HEK293T (cell line): ENCODE data around the gene CYSLTR2.

Experiments
- CTCF ChIA-PET: fragments of 350-600 bp; formaldehyde crosslinking; extraction: SDS; loops from one replicate; lab custom pipeline; 2021; ENCODE audit warnings: antibody characterized with exemption, inconsistent platforms; lab: Yijun Ruan, JAX
- POLR2A ChIA-PET: fragments of 350-600 bp; formaldehyde crosslinking; extraction: SDS; loops from one replicate; lab custom pipeline; 2020; ENCODE audit warnings: antibody characterized with exemption, inconsistent platforms; lab: Yijun Ruan, JAX
- DNase-seq: peaks from one replicate; pipeline ENCODE4 v3.0.0; 2012; ENCODE audit warnings: mixed read lengths; ENCODE audit errors: extremely low spot score
- ARNT ChIP-seq: fragments of 450-650 bp; IDR thresholded peaks from 2 replicates; pipeline ENCODE4 v1.6.1; 2017; ENCODE audit warnings: mild to moderate bottlenecking
- BHLHE40 ChIP-seq: fragments of 450-650 bp; IDR thresholded peaks from 2 replicates; pipeline ENCODE4 v1.6.1; 2016; ENCODE audit warnings: mild to moderate bottlenecking, moderate library complexity, borderline replicate concordance
- CTBP1 ChIP-seq: fragments of 450-650 bp; IDR thresholded peaks from 2 replicates; pipeline ENCODE4 v1.6.1; 2016; ENCODE audit warnings: borderline replicate concordance
- ELF4 ChIP-seq: fragments of 450-650 bp; IDR thresholded peaks from 2 replicates; pipeline ENCODE4 v1.6.1; 2017; ENCODE audit warnings: antibody characterized with exemption
- FOXA1 ChIP-seq: fragments of 450-650 bp; IDR thresholded peaks from 2 replicates; pipeline ENCODE4 v1.6.1; 2016; ENCODE audit warnings: mild to moderate bottlenecking
- FOXK2 ChIP-seq: fragments of 450-650 bp; IDR thresholded peaks from 2 replicates; pipeline ENCODE4 v1.6.1; 2016; ENCODE audit warnings: mild to moderate bottlenecking
- FOXM1 ChIP-seq: fragments of 450-650 bp; IDR thresholded peaks from 2 replicates; pipeline ENCODE4 v1.6.1; 2017; ENCODE audit warnings: mild to moderate bottlenecking, borderline replicate concordance
- HDGF ChIP-seq: fragments of 450-650 bp; IDR thresholded peaks from 2 replicates; pipeline ENCODE4 v1.6.1; 2017; ENCODE audit warnings: antibody characterized with exemption, borderline replicate concordance
- L3MBTL2 ChIP-seq: fragments of 450-650 bp; conservative IDR thresholded peaks from 2 replicates; pipeline ENCODE4 v1.6.1; 2016; ENCODE audit warnings: mild to moderate bottlenecking
- LEF1 ChIP-seq: fragments of 450-650 bp; IDR thresholded peaks from 2 replicates; pipeline ENCODE4 v1.6.1; 2017; ENCODE audit warnings: mild to moderate bottlenecking, borderline replicate concordance
- NFRKB ChIP-seq: fragments of 450-650 bp; IDR thresholded peaks from 2 replicates; pipeline ENCODE4 v1.6.1; 2016; ENCODE audit warnings: mild to moderate bottlenecking, moderate library complexity
- PKNOX1 ChIP-seq: fragments of 450-650 bp; IDR thresholded peaks from 2 replicates; pipeline ENCODE4 v1.6.1; 2016
- SP1 ChIP-seq: fragments of 450-650 bp; IDR thresholded peaks from 2 replicates; pipeline ENCODE4 v1.6.1; 2017
- SUZ12 ChIP-seq: fragments of 450-650 bp; IDR thresholded peaks from 2 replicates; pipeline ENCODE4 v1.6.1; 2016; ENCODE audit warnings: mild to moderate bottlenecking
- TARDBP ChIP-seq: fragments of 450-650 bp; IDR thresholded peaks from 2 replicates; pipeline ENCODE4 v1.6.1; 2016
- ZNF384 ChIP-seq: fragments of 450-650 bp; IDR thresholded peaks from 2 replicates; pipeline ENCODE4 v1.6.1; 2016

The CYSLTR2 gene

GRCh38 chr13:48626077-48626449, 27.7 kb upstream of the CYSLTR2 start:
- ChIA-PET CTCF (no interaction called here), POLR2A (no interaction called here)
- TF ChIP-seq ARNT: no peak
- no peak for TF ChIP-seq FOXK2
- TF ChIP-seq L3MBTL2: no peak
- no peak for TF ChIP-seq ZNF384
- TF ChIP-seq LEF1: no peak
- TF ChIP-seq PKNOX1: no peak
- TF ChIP-seq SP1: no peak
- no peak for TF ChIP-seq CTBP1
- TF ChIP-seq TARDBP: no peak
- TF ChIP-seq FOXA1: no peak
- TF ChIP-seq HDGF: no peak
- DNase-seq: no peak

- CTCF ChIA-PET: no interaction called here
- no peak for TF ChIP-seq FOXK2
- no peak for TF ChIP-seq SUZ12
- no peak for TF ChIP-seq ARNT
- no peak for TF ChIP-seq ELF4
- TF ChIP-seq FOXM1: no peak
- TF ChIP-seq FOXA1: no peak
- TF ChIP-seq TARDBP: no peak
- TF ChIP-seq SP1: no peak
- no peak for TF ChIP-seq BHLHE40
- no peak for TF ChIP-seq LEF1
- no peak for TF ChIP-seq PKNOX1
- no peak for TF ChIP-seq CTBP1
- TF ChIP-seq HDGF: no peak
- TF ChIP-seq NFRKB: no peak
- no peak for DNase-seq
- POLR2A ChIA-PET: no interaction called here
Observed at GRCh38 chr13:48626726-48627451, 26.8 kb upstream of the CYSLTR2 start.

GRCh38 chr13:48629277-48629676, 24.5 kb upstream of the CYSLTR2 start:
- CTCF ChIA-PET: no interaction called here
- TF ChIP-seq FOXK2 (no peak), ARNT (no peak), FOXA1 (no peak), ELF4 (no peak), FOXM1 (no peak), SP1 (no peak), L3MBTL2 (no peak), SUZ12 (no peak), TARDBP (no peak), PKNOX1 (no peak), BHLHE40 (no peak), LEF1 (no peak), ZNF384 (no peak)
- DNase-seq: no peak
- POLR2A ChIA-PET: no interaction called here

- CTCF ChIA-PET: interaction anchor here (0.9 kb wide), 1 partner anchor 139 kb away, joined by 3 read pairs; no protein-coding TSS in a partner anchor
- POLR2A ChIA-PET: no interaction called here
- no peak for DNase-seq
- TF ChIP-seq LEF1 (no peak), FOXK2 (no peak)
Observed at GRCh38 chr13:48630291-48630690, 23.4 kb upstream of the CYSLTR2 start.

- POLR2A ChIA-PET: no interaction called here
- no peak for DNase-seq
Observed at GRCh38 chr13:48630773-48631172, 23.0 kb upstream of the CYSLTR2 start.

GRCh38 chr13:48631441-48631840, 22.3 kb upstream of the CYSLTR2 start:
- CTCF ChIA-PET: interaction anchor here (0.6 to 0.9 kb wide), 2 partner anchors 138 to 621 kb away, joined by 3 read pairs; no protein-coding TSS in a partner anchor
- TF ChIP-seq SUZ12 (no peak), FOXK2 (no peak), LEF1 (no peak), TARDBP (no peak), ARNT (no peak), FOXM1 (no peak), ELF4 (no peak), FOXA1 (no peak), NFRKB (no peak), HDGF (no peak), SP1 (no peak), CTBP1 (no peak), PKNOX1 (no peak)
- POLR2A ChIA-PET: no interaction called here
- no peak for DNase-seq

More at GRCh38 chr13:48630773-48631172, 23.0 kb upstream of the CYSLTR2 start:
- CTCF ChIA-PET: interaction anchor here (0.9 kb wide), 1 partner anchor 138 kb away, joined by 3 read pairs; no protein-coding TSS in a partner anchor
- no peak for TF ChIP-seq FOXK2
- TF ChIP-seq FOXA1: no peak
- TF ChIP-seq BHLHE40: no peak
